Measurements from ENCODE around the gene WWOX. TPM values are rescaled to one million over a fixed set of nuclear protein-coding genes. Genes with fewer than 3 reads are reported as not detected.
A peak's percentile ranks its signal among the peaks of the same experiment; 100 is the strongest.

WWOX gene
- total and polyA plus RNA-seq, 2 of the 13 experiments (the other 11 are each of a cell fraction or from before 2014, with no cell fraction given), result 9.1 to 37.4 TPM

- no peak for TF ChIP-seq RNF219 (CRISPR knock-in tag; IDR thresholded peaks at IDR 0.05)
- peak; percentile 36; the same call in 1 of the 2 replicates for TF ChIP-seq ATF3 (CRISPR knock-in tag; IDR thresholded peaks at IDR 0.05)
- no peak for TF ChIP-seq CSRNP2 (CRISPR knock-in tag; conservative IDR thresholded peaks at IDR 0.05; ENCODE audit: low read depth)
- no peak for TF ChIP-seq CBX1 (IDR thresholded peaks at IDR 0.05; ENCODE audit: low read depth)
- TF ChIP-seq MEIS1 (CRISPR knock-in tag; IDR thresholded peaks at IDR 0.05; ENCODE audit: borderline replicate concordance), result no peak
- no peak for TF ChIP-seq TFE3 (CRISPR knock-in tag; IDR thresholded peaks at IDR 0.05)
- TF ChIP-seq RCOR2 (CRISPR knock-in tag; IDR thresholded peaks at IDR 0.05), result 0 out of 2 replicates have a peak, but pooled peaks have one; percentile 25
- no peak for TF ChIP-seq TAF1 (CRISPR knock-in tag; IDR thresholded peaks at IDR 0.05)
- no peak for TF ChIP-seq ZBTB38 (CRISPR knock-in tag; IDR thresholded peaks at IDR 0.05)
Observed at GRCh38 chr16:78706637-78707036, 607.2 kb downstream of the WWOX start (continued).
